Esophagus muscularis mucosa (tissue), 3 donors: ENCODE data around the gene ZBBX.

Experiments
- CTCF ChIP-seq, 3 experiments: fragments of 200-600 bp in 2 of 3; fragments of 450-650 bp in 1 of 3; sonication (generic) in 2 of 3; IDR thresholded peaks; one replicate each; pipeline ENCODE4 v1.5.1; 2017 to 2019; ENCODE audit warnings: antibody characterized with exemption in 3 of 3, mild to moderate bottlenecking in 2 of 3, moderate library complexity in 1 of 3
- POLR2A ChIP-seq: fragments of 450-650 bp; IDR thresholded peaks from one replicate; pipeline ENCODE4 v1.6.1; 2017; ENCODE audit warnings: antibody characterized with exemption, moderate library complexity, mild to moderate bottlenecking, low read depth
- POLR2AphosphoS5 ChIP-seq, 2 donors: sonication (generic); formaldehyde crosslinking; IDR thresholded peaks; one replicate each; pipeline ENCODE4 v1.6.1; 2017; ENCODE audit warnings: antibody characterized with exemption in 2 of 2

DNA sequence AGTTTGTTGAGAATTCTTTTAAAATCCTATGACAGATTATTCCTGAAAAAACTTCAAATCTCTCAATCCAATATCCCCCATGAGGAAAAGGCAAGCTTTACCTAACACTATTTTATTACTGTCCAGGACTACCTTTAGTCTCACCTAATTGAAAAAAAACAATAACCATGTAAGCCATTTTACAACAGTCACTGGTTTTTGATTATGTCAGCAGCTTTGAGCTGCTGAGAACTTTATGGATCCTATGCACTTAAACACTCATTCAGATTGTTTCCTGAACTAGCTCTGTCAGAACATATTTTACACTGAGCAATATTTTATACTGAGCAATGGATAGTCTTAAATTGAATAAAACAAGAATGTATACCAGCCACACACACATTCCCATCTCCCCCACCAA lies 79.9 kb downstream of the ZBBX start:
- TF ChIP-seq CTCF (IDR thresholded peaks at IDR 0.05) = no peak
- TF ChIP-seq POLR2A = no peak
- no peak for TF ChIP-seq POLR2AphosphoS5 (IDR thresholded peaks at IDR 0.05)
